Lower lobe of right lung (tissue), 2 donors: Measurements from ENCODE around the gene ANXA2. TPM values are rescaled to one million over a fixed set of nuclear protein-coding genes. Genes with fewer than 3 reads are reported as not detected.

Experiments
- ATAC-seq, 2 donors: fragments of 200-7000 bp; cut with Tn5 transposase; one replicate each; pipeline ENCODE4 v1.9.1; 2020 to 2022; ENCODE audit warnings: mild to moderate bottlenecking in 2 of 2, moderate library complexity in 2 of 2
- DNase-seq: peaks from one replicate; pipeline ENCODE4 v3.0.0-alpha.2; 2020
- H3K27ac ChIP-seq: fragments of 200-600 bp; one replicate; pipeline ENCODE4 v1.8.0; 2022
- H3K27me3 ChIP-seq: fragments of 200-600 bp; one replicate; pipeline ENCODE4 v1.8.0; 2022; ENCODE audit warnings: low read depth
- H3K36me3 ChIP-seq: fragments of 200-600 bp; one replicate; pipeline ENCODE4 v1.8.0; 2022; ENCODE audit warnings: mild to moderate bottlenecking
- H3K4me1 ChIP-seq: fragments of 200-600 bp; one replicate; pipeline ENCODE4 v1.8.0; 2022
- H3K4me3 ChIP-seq: fragments of 200-600 bp; one replicate; pipeline ENCODE4 v1.8.0; 2022; ENCODE audit warnings: mild to moderate bottlenecking
- H3K9me3 ChIP-seq: fragments of 200-600 bp; one replicate; pipeline ENCODE4 v1.8.0; 2022
- CTCF ChIP-seq: fragments of 200-600 bp; IDR thresholded peaks from one replicate; pipeline ENCODE4 v1.8.0; 2022; ENCODE audit warnings: antibody characterized with exemption, mild to moderate bottlenecking
- intact Hi-C: fragments of 100-400 bp; cut with DNase I; formaldehyde crosslinking; loops from one replicate; pipeline ENCODE4 v1.11.0; 2022
- total RNA-seq: library from RNA; stranded (reverse); fragmentation: NEBNext Ultra II Directional; extraction: Animal tissue kit (Norgen Biotek cat#: 25700); gene quantifications from one replicate; pipeline ENCODE4 v1.2.1, GENCODE V29; 2021
- donor health status: DM: no; HTN: yes; CAD: no; lungs with severe emphysema.

The ANXA2 gene
- total RNA-seq, 1 donor from 2014 or later: 834 TPM

- TF ChIP-seq CTCF: no peak
- DNase-seq (no peak), ATAC-seq (no peak)
- peaks cover 54% of the 10 kb centered on the region for H3K4me1 ChIP-seq
- H3K4me3 ChIP-seq: no peak overlapping the region
- H3K27me3 ChIP-seq: no peaks in the 10 kb centered on the region
- no peak overlapping the region for H3K27ac ChIP-seq
- H3K9me3 ChIP-seq: no peaks in the 10 kb centered on the region
- peaks cover 74% of the 10 kb centered on the region for H3K36me3 ChIP-seq
- intact Hi-C loops: no loop called here
These were observed 14.8 kb downstream of the ANXA2 start for GRCh38 chr15:60382773-60383674.

DNA sequence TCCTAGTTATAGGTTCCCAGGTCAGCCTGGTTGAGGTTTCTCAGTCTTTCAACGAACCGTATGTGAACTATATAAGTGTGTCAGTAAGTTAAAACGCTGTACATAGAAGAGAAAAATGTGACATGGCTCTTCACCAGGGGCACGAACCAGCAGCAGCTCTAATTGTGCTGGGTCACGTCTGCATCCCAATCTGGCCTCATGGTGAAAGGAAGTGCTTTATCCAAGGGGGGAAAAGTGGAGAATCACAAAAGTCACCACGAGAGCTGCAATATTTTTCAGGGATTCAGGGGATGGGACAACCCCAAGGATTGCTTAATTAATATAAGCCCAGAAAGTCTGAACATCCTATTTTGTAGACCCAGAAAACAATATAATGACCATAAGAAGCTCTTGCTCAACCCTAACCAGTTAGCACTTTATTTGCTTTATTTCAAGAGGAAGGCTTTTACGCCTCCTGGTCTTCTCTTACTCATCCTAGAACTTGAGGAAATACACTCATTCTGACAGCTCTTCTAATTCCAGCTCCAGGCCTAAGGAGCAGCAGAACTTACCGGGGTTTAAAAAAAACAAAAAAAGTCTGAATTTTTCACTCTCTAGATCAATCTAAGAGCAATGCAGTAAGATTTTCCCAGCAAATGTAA is 16.5 kb downstream of the ANXA2 start:
- intact Hi-C loops: no loop called here
- H3K27ac ChIP-seq: no peak overlapping the region
- H3K36me3 ChIP-seq: peaks cover 92% of the 10 kb centered on the region
- H3K9me3 ChIP-seq: no peaks in the 10 kb centered on the region
- DNase-seq: no peak
- no peak for ATAC-seq
- TF ChIP-seq CTCF: no peak
- H3K4me3 ChIP-seq: no peak overlapping the region
- H3K27me3 ChIP-seq: no peaks in the 10 kb centered on the region
- peaks cover 38% of the 10 kb centered on the region for H3K4me1 ChIP-seq

DNA sequence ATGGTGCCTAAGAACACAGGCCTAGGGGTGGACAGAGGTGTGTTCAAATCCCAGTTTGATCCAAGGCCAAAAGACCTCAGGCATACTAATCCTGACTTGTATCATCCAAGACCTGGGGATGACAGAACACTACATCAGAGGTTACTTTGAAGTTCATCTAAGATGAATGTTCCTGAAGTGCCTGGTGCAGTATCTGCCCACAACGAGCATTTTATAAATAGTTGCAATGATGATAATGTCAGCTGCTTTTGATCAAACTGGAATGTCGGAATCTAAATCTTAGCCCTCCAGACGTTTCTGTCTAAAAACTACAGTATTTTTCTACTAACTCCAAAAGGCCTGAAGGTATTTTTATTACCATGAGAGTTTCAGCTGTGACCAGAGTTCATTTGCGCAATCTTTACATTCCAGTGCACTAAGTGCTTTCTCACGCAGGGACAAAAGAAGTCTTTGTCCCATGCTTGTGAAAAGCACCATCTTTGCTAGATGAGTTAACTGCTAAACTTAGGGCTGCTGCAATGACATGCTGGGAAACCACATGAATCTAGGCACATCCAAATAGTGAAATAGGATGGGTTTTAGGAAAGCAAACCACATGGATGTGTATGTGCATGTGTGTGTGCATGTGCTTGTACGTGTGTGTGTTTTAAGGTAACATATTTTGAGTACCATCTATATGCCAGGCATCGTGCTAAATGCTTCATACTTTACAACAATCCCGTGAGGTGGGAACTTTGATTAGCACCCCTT is 18.1 kb downstream of the ANXA2 start:
- Histone ChIP-seq H3K4me3 (no peak overlapping the region), H3K27me3 (no peaks in the 10 kb centered on the region), H3K4me1 (peaks cover 36% of the 10 kb centered on the region), H3K9me3 (no peaks in the 10 kb centered on the region), H3K36me3 (peaks cover 97% of the 10 kb centered on the region), H3K27ac (peak overlapping the region; percentile 42)
- DNase-seq: no peak
- ATAC-seq: peak; percentile 37 to 61
- intact Hi-C loops: no loop called here
- no peak for TF ChIP-seq CTCF

- H3K9me3 ChIP-seq: no peaks in the 10 kb centered on the region
- peak overlapping the region; percentile 42 for H3K27ac ChIP-seq
- intact Hi-C loops: no loop called here
- peaks cover 38% of the 10 kb centered on the region for H3K4me1 ChIP-seq
- DNase-seq (no peak), ATAC-seq (no peak)
- peaks cover 95% of the 10 kb centered on the region for H3K36me3 ChIP-seq
- no peak for TF ChIP-seq CTCF
- H3K4me3 ChIP-seq: no peak overlapping the region
- no peaks in the 10 kb centered on the region for H3K27me3 ChIP-seq
These were observed 18.6 kb downstream of the ANXA2 start for GRCh38 chr15:60379185-60379524.

- peak in 1 of 2 donors; percentile 29 for ATAC-seq
- Histone ChIP-seq H3K4me3 (no peak overlapping the region), H3K9me3 (no peaks in the 10 kb centered on the region), H3K36me3 (peaks cover 95% of the 10 kb centered on the region), H3K27me3 (no peaks in the 10 kb centered on the region), H3K4me1 (peaks cover 58% of the 10 kb centered on the region), H3K27ac (no peak overlapping the region)
- TF ChIP-seq CTCF: no peak
- intact Hi-C loops: no loop called here
- DNase-seq: no peak
These were observed 21.1 kb downstream of the ANXA2 start for GRCh38 chr15:60376677-60377095.
